Cardiac fibroblast (primary cell): Measurements from ENCODE around the gene EDN1.

Experiments
- DNase-seq, 2 donors: peaks; one replicate each; pipeline versions ENCODE4 v3.0.0 to v3.0.0-alpha.2; 2010; ENCODE audit warnings: low read depth in 2 of 2
- H3K4me3 ChIP-seq, 2 donors: replicated peaks in 1 of 2; 1 replicate in 1 of 2; 2 replicates in 1 of 2; pipeline ENCODE4 v1.5.1; 2011; ENCODE audit warnings: low read depth in 2 of 2, low read length in 2 of 2, mild to moderate bottlenecking in 2 of 2, moderate library complexity in 1 of 2
- TF ChIP-seq, protein P1 (sequence below): IDR thresholded peaks from one replicate; pipeline ENCODE4 v1.5.1; 2011; ENCODE audit warnings: low read depth, mild to moderate bottlenecking, low read length, inconsistent platforms

EDN1 gene

GRCh38 chr6:12289933-12290820 is at the start of gene EDN1:
Gene EDN1, plus strand, starts transcription at chr6:12290361. Its CDS starts 269 bp downstream, at chr6:12290630.
- H3K4me3 ChIP-seq: peak within 1 kb of the TSS; percentile 64 to 65
- peak; percentile 90 to 93 for DNase-seq
- TF ChIP-seq, protein P1, sequence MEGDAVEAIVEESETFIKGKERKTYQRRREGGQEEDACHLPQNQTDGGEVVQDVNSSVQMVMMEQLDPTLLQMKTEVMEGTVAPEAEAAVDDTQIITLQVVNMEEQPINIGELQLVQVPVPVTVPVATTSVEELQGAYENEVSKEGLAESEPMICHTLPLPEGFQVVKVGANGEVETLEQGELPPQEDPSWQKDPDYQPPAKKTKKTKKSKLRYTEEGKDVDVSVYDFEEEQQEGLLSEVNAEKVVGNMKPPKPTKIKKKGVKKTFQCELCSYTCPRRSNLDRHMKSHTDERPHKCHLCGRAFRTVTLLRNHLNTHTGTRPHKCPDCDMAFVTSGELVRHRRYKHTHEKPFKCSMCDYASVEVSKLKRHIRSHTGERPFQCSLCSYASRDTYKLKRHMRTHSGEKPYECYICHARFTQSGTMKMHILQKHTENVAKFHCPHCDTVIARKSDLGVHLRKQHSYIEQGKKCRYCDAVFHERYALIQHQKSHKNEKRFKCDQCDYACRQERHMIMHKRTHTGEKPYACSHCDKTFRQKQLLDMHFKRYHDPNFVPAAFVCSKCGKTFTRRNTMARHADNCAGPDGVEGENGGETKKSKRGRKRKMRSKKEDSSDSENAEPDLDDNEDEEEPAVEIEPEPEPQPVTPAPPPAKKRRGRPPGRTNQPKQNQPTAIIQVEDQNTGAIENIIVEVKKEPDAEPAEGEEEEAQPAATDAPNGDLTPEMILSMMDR: peak; percentile 59

DNA sequence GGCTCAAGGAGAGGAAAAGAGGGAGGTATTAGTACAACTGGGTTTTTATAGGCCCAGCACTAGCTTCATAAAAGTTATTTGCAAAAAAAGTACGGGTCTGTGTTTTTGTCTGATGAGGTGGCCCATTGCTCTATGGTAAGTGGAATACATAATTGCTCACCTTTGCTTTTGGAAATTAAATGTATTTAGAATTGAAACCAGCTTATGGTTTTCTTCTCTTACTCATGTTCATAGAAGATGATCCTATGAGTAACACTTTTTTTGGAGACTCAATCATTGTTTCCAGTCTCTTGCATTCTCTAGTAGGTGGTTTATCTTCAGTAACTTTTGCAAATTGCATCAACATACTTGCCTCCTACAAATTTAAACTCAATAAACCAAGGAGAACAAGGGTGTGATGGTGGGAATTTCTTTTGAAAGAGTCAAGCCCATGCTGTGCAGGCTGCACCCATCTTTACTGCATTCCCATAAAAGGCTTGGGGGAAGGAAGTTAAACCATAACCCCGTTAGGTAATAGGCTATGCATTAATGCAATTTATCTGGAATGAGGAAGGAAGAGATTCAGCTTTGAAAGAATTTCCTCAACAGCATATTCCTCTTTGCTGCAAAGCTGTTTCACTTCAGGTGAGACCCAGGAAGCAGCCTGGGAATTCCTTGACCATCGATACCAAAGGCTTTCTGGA is 48.5 kb upstream of the EDN1 start:
- no peak overlapping the region for H3K4me3 ChIP-seq
- no peak for DNase-seq
- TF ChIP-seq, protein P1: no peak

DNA sequence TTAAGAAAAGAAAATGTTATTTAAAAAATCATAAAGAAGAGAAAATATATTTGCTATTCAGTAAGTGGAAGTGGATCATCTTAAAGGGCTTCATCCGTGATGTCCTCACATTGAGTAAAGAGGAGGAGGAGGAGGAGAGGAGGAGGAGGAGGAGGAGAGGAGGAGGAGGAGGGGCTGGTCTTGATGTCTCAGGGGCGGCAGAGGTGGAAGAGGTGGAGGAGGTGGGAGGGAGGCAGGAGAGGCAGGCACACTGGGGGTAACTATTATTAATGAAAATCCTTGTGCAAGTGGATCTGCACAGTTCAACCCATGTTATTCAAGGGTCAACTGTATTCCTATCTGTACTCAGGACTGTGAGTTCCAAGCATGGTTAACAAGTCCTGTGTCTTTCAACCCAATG is 47.0 kb upstream of the EDN1 start:
- TF ChIP-seq, protein P1: no peak
- no peak for DNase-seq
- no peak overlapping the region for H3K4me3 ChIP-seq

- H3K4me3 ChIP-seq: no peak overlapping the region
- TF ChIP-seq, protein P1: no peak
- no peak for DNase-seq
Observed at GRCh38 chr6:12245360-12245759, 44.8 kb upstream of the EDN1 start.

DNA sequence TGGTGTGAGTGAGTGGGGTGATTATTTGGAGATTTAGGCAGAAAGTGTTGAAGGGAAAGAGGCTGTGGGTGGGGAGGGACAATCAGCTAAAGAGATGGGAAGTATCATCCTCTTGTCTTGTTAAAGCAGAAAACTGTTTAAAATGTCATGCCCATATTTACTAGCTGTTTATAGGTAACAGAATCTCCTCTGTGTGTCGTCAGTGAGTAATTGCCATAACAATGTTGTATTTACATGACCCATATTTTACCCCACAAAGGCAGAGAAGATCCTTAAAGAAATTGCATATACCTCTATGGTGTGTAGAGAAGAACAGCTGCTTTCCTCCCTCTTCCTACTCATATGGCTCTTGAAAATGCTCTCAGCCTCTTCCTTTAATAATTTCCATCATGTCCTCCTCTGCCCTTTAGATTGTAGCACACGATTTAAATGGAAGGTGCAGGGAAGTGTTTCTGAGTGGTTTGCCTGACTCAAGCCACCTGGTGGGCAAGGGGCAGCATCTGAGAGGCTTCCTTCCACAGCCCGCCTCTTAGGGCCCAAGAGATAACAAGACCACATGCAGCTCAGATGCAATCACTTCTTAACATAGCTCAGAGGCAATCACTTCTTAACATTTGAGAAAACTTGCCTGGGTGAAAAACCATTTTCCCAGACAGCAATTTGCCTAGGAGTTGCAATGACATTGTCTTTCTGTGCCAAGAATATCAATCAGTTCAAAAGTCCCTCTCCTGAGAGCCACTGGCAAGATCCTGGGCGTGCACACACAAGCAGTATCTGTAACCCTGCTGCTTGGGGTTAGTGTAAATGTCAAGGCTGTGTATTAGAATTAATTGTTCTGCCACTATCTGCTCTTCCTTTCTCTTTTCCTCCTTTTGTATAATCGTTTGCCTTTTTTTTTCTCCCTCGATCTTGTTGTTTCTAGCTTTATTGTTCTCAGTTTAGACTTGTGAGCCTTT is 44.1 kb upstream of the EDN1 start:
- DNase-seq: peak in 1 of 2 donors; percentile 41

DNA sequence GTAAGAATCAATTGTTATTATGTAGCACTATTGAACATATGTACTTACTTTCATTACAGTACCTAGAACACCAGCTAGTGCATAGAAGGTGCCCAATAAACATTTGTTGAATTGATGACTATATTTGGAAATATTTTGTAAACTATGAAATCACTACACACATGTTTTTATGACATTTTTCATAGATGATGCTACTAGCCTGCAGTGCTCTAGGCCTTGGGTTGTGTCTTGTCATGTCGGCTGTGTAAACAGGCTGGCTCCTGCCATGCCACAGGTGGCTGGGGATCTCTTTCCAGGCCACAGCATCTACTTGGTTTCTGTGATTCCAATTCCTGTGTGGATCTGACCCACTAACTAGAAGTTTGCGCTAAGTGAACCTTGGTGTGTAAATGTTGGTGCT is 43.3 kb upstream of the EDN1 start:
- no peak overlapping the region for H3K4me3 ChIP-seq
- TF ChIP-seq, protein P1: no peak
- DNase-seq: no peak

More for the DNA sequence above, 44.1 kb upstream of the EDN1 start:
- no peak overlapping the region for H3K4me3 ChIP-seq
- TF ChIP-seq, protein P1: no peak
